ENCODE data around the gene SFMBT2.

DNA sequence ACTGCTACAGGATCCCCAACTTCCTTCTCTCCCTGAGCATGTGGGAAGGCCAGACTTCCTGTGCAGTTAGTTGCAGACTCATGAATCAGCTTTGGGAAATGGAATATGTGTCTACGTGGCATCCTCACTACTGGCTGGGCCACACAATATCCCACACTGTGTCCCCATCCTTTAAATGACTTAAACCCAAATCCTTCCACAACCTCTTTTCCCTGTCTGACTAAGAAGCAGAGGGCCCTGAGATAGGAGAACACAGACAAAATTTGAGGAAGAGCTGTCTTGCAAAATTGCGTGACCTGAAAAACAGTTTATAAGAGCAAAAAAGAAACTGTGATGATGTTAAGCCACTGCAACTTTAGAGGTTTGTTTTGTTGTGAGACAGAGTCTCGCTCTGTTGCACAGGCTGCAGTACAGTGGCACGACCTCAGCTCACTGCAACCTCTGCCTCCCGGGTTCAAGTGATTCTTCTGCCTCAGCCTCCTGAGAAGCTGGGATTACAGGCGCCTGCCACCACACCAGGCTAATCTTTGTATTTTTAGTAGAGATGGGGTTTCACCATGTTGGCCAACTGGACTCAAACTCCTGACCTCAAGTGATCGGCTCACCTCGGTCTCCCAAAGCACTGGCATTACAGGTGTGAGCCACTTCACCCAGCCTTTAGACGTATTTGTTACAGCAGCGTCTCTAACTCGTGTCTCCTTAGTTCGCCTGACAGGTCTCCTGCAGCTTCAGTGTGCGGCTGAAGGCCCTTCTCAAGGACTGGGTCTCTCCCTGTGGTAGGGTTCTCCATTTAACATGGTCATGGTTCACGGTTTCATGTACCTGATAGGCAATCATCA, 46.9 kb upstream of the SFMBT2 start:
- TF ChIP-seq, protein P1, sequence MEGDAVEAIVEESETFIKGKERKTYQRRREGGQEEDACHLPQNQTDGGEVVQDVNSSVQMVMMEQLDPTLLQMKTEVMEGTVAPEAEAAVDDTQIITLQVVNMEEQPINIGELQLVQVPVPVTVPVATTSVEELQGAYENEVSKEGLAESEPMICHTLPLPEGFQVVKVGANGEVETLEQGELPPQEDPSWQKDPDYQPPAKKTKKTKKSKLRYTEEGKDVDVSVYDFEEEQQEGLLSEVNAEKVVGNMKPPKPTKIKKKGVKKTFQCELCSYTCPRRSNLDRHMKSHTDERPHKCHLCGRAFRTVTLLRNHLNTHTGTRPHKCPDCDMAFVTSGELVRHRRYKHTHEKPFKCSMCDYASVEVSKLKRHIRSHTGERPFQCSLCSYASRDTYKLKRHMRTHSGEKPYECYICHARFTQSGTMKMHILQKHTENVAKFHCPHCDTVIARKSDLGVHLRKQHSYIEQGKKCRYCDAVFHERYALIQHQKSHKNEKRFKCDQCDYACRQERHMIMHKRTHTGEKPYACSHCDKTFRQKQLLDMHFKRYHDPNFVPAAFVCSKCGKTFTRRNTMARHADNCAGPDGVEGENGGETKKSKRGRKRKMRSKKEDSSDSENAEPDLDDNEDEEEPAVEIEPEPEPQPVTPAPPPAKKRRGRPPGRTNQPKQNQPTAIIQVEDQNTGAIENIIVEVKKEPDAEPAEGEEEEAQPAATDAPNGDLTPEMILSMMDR (IDR thresholded peaks at IDR 0.05) = no peak
- no peak for TF ChIP-seq POLR2A (IDR thresholded peaks at IDR 0.05)
